Tibial nerve (tissue), 4 donors: Measurements from ENCODE around the gene THBS4. TPM values are rescaled to one million over a fixed set of nuclear protein-coding genes. Genes with fewer than 3 reads are reported as not detected.

Source experiments
- DNase-seq, 2 donors: peaks; one replicate each; pipeline ENCODE4 v3.0.0-alpha.2; 2019; ENCODE audit warnings: low spot score in 2 of 2
- H3K27ac ChIP-seq, 4 donors: fragments of 200-600 bp; sonication (generic) in 3 of 4; one replicate each; pipeline ENCODE4 v1.5.1; 2017 to 2019; ENCODE audit warnings: mild to moderate bottlenecking in 1 of 4
- H3K27me3 ChIP-seq, 2 donors: fragments of 200-600 bp; sonication (generic) in 1 of 2; one replicate each; pipeline versions ENCODE4 v1.5.1 to v1.6.0; 2017 to 2019
- H3K36me3 ChIP-seq, 3 donors: fragments of 200-600 bp; sonication (generic); one replicate each; pipeline ENCODE4 v1.5.1; 2018 to 2019
- H3K4me1 ChIP-seq, 4 donors: fragments of 200-600 bp; sonication (generic) in 3 of 4; one replicate each; pipeline ENCODE4 v1.5.1; 2017 to 2019
- H3K4me3 ChIP-seq, 4 donors: fragments of 200-600 bp; sonication (generic) in 3 of 4; one replicate each; pipeline ENCODE4 v1.5.1; 2017 to 2019; ENCODE audit warnings: mild to moderate bottlenecking in 1 of 4, moderate library complexity in 1 of 4
- H3K9me3 ChIP-seq, 4 donors: fragments of 200-600 bp; sonication (generic) in 3 of 4; one replicate each; pipeline ENCODE4 v1.5.1; 2017 to 2019
- CTCF ChIP-seq, 5 experiments: fragments of 200-600 bp in 3 of 5; fragments of 450-650 bp in 2 of 5; sonication (generic) in 3 of 5; IDR thresholded peaks; one replicate each; pipeline ENCODE4 v1.5.1; 2016 to 2019; ENCODE audit warnings: antibody characterized with exemption in 5 of 5, mild to moderate bottlenecking in 3 of 5, moderate library complexity in 2 of 5
- EP300 ChIP-seq, 2 donors: sonication (generic); formaldehyde crosslinking; IDR thresholded peaks; one replicate each; pipeline ENCODE4 v1.6.1; 2017; ENCODE audit warnings: antibody characterized with exemption in 2 of 2, mild to moderate bottlenecking in 1 of 2
- POLR2A ChIP-seq, 2 donors: fragments of 450-650 bp; IDR thresholded peaks; one replicate each; pipeline ENCODE4 v1.6.1; 2017; ENCODE audit warnings: antibody characterized with exemption in 2 of 2, mild to moderate bottlenecking in 2 of 2, moderate library complexity in 2 of 2
- whole genome bisulfite sequencing, 2 donors: methylation state at CpG; one replicate each; pipeline ENCODE4 v1.1.5; 2018; 5-methylcytosine and 5-hydroxymethylcytosine counted together
- total RNA-seq, 4 donors: library from RNA; depleted of rRNA; stranded (reverse); fragments of >200 nt; gene quantifications; one replicate each; pipeline ENCODE4 v1.1.0, GENCODE V29; 2016

THBS4 gene
- 100 to 1,000 TPM in 3 of 4 donors, 10 to 100 TPM in 1; 99.0 to 376 (median 157) TPM for total RNA-seq

GRCh38 chr5:80034962-80035821, at the start of gene THBS4:
Gene THBS4, plus strand, starts transcription at chr5:80035348. Its CDS starts 190 bp downstream, at chr5:80035538.
- H3K27me3 ChIP-seq = peaks cover 0 to 41% of the 10 kb centered on the region in 2 donors
- H3K4me1 ChIP-seq = peaks cover 0 to 14% (median 0%) of the 10 kb centered on the region in 4 donors
- peak within 1 kb of the TSS; percentile 24 to 57 (median 30) for H3K4me3 ChIP-seq
- H3K9me3 ChIP-seq = no peaks in the 10 kb centered on the region
- peak within 1 kb of the TSS in 2 of 4 donors; percentile 56 to 74 for H3K27ac ChIP-seq
- WGBS, 2 donors = 3 to 7% methylated on average over 27 to 55 of the region's 76 CpGs
- no peak for DNase-seq
- no peaks in the 10 kb centered on the region for H3K36me3 ChIP-seq
- TF ChIP-seq EP300 (IDR thresholded peaks at IDR 0.05) = no peak
- TF ChIP-seq CTCF (IDR thresholded peaks at IDR 0.05) = no peak

GRCh38 chr5:79986260-79986659, 48.9 kb upstream of the THBS4 start:
- TF ChIP-seq POLR2A (IDR thresholded peaks at IDR 0.05) (no peak), EP300 (IDR thresholded peaks at IDR 0.05) (no peak), CTCF (IDR thresholded peaks at IDR 0.05) (no peak)
- peaks cover 0 to 78% (median 6%) of the 10 kb centered on the region in 3 donors for H3K36me3 ChIP-seq
- no peak overlapping the region for H3K27ac ChIP-seq
- H3K4me1 ChIP-seq = peaks cover 0 to 16% (median 0%) of the 10 kb centered on the region in 4 donors
- H3K27me3 ChIP-seq = no peaks in the 10 kb centered on the region
- no peaks in the 10 kb centered on the region for H3K9me3 ChIP-seq
- no peak for DNase-seq
- H3K4me3 ChIP-seq = no peak overlapping the region

- H3K27ac ChIP-seq = peak overlapping the region in 1 of 4 donors; percentile 85
Observed at GRCh38 chr5:79990205-79990597, 44.9 kb upstream of the THBS4 start.

GRCh38 chr5:79990598-79991507, 44.3 kb upstream of the THBS4 start, which contains the start of gene MTX3:
Gene MTX3, minus strand, starts transcription at chr5:79991262. Its CDS starts 24 bp downstream, at chr5:79991238.
- peak within 1 kb of the TSS in 3 of 4 donors; percentile 61 to 85 (median 77) for H3K27ac ChIP-seq
- no peaks in the 10 kb centered on the region for H3K27me3 ChIP-seq
- H3K36me3 ChIP-seq = peaks cover 0 to 32% (median 0%) of the 10 kb centered on the region in 3 donors
- TF ChIP-seq CTCF (IDR thresholded peaks at IDR 0.05) (no peak), EP300 (IDR thresholded peaks at IDR 0.05) (peak in 1 of 2 donors; percentile 76), POLR2A (IDR thresholded peaks at IDR 0.05) (no peak)
- DNase-seq = peak; percentile 74 to 83
- peak within 1 kb of the TSS; percentile 72 to 92 (median 82) for H3K4me3 ChIP-seq
- H3K4me1 ChIP-seq = peaks cover 0 to 29% (median 7%) of the 10 kb centered on the region in 4 donors
- H3K9me3 ChIP-seq = no peaks in the 10 kb centered on the region
- 1% methylated on average over 36 to 50 of the region's 50 CpGs for WGBS, 2 donors

More at GRCh38 chr5:79990205-79990597, 44.9 kb upstream of the THBS4 start:
- H3K9me3 ChIP-seq = no peaks in the 10 kb centered on the region
- H3K36me3 ChIP-seq = peaks cover 0 to 39% (median 0%) of the 10 kb centered on the region in 3 donors
- DNase-seq = no peak
- no peak for TF ChIP-seq EP300 (IDR thresholded peaks at IDR 0.05)
- TF ChIP-seq POLR2A (IDR thresholded peaks at IDR 0.05) = no peak
- no peak for TF ChIP-seq CTCF (IDR thresholded peaks at IDR 0.05)
- WGBS, 2 donors = 61 to 65% methylated on average over 6 of the region's 6 CpGs
- H3K4me3 ChIP-seq = peak overlapping the region; percentile 72 to 92 (median 82)
- H3K27me3 ChIP-seq = no peaks in the 10 kb centered on the region
- peaks cover 0 to 29% (median 7%) of the 10 kb centered on the region in 4 donors for H3K4me1 ChIP-seq
